Measurements from ENCODE around the gene MCC. TPM values are rescaled to one million over a fixed set of nuclear protein-coding genes. Genes with fewer than 3 reads are reported as not detected.
A peak's percentile ranks its signal among the peaks of the same experiment; 100 is the strongest.

MCC gene
- total RNA-seq, 2 donors from 2014 or later, result 7.5 to 9.9 TPM

DNA sequence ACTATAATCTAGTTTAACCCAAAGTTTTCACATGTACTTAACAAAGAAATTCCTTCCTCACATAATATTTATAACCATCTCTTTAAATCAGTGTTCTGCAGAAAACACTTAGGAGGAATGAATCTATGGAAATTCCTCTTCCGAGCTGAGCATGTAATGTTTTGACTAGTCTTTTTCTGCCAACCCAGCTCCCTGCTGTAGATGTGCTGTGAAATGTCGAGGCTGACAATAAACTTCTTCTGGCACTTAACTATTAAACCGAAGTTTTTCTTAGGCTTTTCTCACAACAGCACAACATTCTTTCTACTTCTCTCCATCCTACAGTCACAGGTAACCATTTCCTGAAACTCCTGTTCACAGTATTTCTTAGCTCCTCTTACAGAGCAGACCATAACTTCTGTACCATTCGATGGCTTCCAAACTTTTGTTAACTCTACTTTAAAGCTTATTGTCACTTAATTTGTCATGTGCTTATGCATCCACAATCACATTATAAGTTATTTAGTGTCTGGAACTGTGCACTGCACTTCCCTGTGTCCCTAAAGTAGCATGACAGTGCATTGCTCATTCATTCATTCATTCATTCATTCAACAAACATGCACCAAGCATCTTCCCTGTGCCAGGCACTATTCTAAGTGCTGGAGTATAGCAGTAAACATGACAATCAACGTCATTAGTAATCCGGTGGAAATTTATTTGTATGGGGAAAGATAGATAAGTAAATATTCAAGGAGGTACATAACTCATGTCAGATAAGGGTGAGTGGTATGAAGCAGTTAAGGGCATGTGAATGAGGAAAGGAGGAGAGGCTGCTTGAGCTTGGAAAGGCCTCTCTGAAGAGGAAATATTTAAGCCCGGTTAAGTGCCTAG is 108.1 kb downstream of the MCC start:
- H3K36me3 ChIP-seq (replicated peaks in 1 of 2; ENCODE audit: insufficient read depth in 1 of 2, low read depth in 2 of 2), result no peaks in the 10 kb centered on the region
- no peaks in the 10 kb centered on the region for H3K9me3 ChIP-seq
- intact Hi-C loops (cut with DNase I), result no loop called here
- TF ChIP-seq, protein P1, sequence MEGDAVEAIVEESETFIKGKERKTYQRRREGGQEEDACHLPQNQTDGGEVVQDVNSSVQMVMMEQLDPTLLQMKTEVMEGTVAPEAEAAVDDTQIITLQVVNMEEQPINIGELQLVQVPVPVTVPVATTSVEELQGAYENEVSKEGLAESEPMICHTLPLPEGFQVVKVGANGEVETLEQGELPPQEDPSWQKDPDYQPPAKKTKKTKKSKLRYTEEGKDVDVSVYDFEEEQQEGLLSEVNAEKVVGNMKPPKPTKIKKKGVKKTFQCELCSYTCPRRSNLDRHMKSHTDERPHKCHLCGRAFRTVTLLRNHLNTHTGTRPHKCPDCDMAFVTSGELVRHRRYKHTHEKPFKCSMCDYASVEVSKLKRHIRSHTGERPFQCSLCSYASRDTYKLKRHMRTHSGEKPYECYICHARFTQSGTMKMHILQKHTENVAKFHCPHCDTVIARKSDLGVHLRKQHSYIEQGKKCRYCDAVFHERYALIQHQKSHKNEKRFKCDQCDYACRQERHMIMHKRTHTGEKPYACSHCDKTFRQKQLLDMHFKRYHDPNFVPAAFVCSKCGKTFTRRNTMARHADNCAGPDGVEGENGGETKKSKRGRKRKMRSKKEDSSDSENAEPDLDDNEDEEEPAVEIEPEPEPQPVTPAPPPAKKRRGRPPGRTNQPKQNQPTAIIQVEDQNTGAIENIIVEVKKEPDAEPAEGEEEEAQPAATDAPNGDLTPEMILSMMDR (IDR thresholded peaks at IDR 0.05), result no peak
- no peak for TF ChIP-seq POLR2A (IDR thresholded peaks at IDR 0.05)
- DNase-seq, result no peak
- WGBS, 2 donors, result 34 to 37% methylated on average over 7 of the region's 7 CpGs
- no peak overlapping the region for H3K4me3 ChIP-seq
- H3K27me3 ChIP-seq, result no peaks in the 10 kb centered on the region
- ATAC-seq, result no peak
- H3K4me1 ChIP-seq, result peaks cover 3% of the 10 kb centered on the region
- no peak overlapping the region for H3K27ac ChIP-seq

DNA sequence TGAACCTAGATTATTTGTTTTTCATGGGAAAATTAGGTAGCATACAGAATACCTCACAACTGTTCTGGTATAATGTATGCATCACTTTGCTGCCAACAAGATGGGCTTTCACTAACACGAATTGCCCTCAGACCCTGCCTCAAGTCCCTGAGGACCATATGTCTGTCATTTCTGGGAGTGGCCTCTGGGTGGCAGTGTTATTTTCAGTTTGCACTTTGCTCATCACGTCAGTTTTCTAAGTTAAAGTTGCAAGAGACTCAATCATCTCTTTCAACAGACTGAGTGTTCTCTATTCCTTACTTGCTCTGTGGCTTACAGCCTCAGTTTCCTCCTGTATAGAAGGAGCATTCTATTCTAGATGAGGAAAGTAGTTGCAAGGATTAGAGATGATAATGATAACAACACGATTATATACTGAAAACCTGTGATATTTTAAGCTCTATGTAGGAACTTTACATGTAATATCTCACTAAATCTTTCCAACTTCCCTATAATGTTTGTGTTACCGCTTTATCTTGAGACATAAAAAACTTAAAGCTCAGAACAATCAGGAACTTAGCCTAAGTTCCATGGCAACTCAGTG is 109.2 kb downstream of the MCC start:
- Histone ChIP-seq H3K4me1 (peaks cover 3% of the 10 kb centered on the region), H3K36me3 (replicated peaks in 1 of 2; ENCODE audit: insufficient read depth in 1 of 2, low read depth in 2 of 2) (no peaks in the 10 kb centered on the region), H3K27ac (no peak overlapping the region), H3K4me3 (no peak overlapping the region), H3K9me3 (no peaks in the 10 kb centered on the region), H3K27me3 (no peaks in the 10 kb centered on the region)
- intact Hi-C loops (cut with DNase I), result no loop called here
- no peak for TF ChIP-seq POLR2A (IDR thresholded peaks at IDR 0.05)
- TF ChIP-seq, protein P1 (IDR thresholded peaks at IDR 0.05), result peak; percentile 33 to 65 (median 63)
- 13 to 15% methylated on average over 4 of the region's 4 CpGs for WGBS, 2 donors
- ATAC-seq, result peak; percentile 42
- DNase-seq, result peak; percentile 38 to 65 (median 53)

DNA sequence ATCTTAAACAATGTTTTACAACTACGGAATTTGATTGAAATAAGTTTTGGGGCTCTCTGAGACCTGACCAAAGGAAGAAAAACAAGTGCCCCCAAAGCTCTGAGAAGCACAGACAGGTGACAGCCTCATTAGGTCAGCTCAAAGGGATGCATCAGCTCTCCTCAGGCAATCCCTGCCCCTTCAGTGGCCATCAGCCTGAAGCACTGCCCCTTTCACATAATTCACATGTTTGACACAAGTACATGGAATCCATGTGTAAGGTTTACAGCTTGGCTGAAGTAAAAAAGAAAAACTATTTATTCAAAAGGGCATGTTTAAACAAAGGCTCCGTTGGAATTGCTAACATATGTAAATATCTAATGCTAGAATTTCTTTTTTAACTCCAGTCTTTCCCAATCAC is 109.7 kb downstream of the MCC start:
- Histone ChIP-seq H3K36me3 (replicated peaks in 1 of 2; ENCODE audit: insufficient read depth in 1 of 2, low read depth in 2 of 2) (no peaks in the 10 kb centered on the region), H3K4me1 (peaks cover 3% of the 10 kb centered on the region), H3K9me3 (no peaks in the 10 kb centered on the region), H3K27me3 (no peaks in the 10 kb centered on the region), H3K4me3 (no peak overlapping the region), H3K27ac (no peak overlapping the region)
- intact Hi-C loops (cut with DNase I), result no loop called here
- DNase-seq (no peak), ATAC-seq (no peak)
- no peak for TF ChIP-seq POLR2A (IDR thresholded peaks at IDR 0.05)
- TF ChIP-seq, protein P1 (IDR thresholded peaks at IDR 0.05), result no peak
- WGBS, 2 donors, result 41 to 42% methylated on average over 2 of the region's 2 CpGs

DNA sequence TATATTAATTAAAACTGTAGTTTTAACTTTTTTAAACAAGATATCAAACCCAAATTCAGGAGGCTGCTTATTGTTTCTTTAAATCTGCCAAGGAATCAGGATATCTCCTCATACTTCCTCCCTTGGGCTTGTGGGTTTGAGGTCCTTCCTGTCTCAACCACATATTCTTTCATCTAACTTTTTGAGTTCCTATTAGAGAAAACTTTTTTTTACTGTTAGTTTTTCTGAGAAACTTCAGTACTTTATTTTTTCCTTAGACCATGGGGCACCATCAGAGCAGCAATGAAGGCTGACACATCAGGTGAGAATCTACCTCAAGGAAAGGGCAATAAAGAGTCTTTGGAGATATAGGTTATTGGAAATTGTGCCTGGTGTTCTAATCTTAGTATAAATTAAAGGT is 110.2 kb downstream of the MCC start:
- intact Hi-C loops (cut with DNase I), result no loop called here

More for the DNA sequence above, 110.2 kb downstream of the MCC start:
- Histone ChIP-seq H3K27me3 (no peaks in the 10 kb centered on the region), H3K9me3 (no peaks in the 10 kb centered on the region), H3K27ac (no peak overlapping the region), H3K4me3 (no peak overlapping the region), H3K4me1 (peaks cover 3% of the 10 kb centered on the region), H3K36me3 (replicated peaks in 1 of 2; ENCODE audit: insufficient read depth in 1 of 2, low read depth in 2 of 2) (no peaks in the 10 kb centered on the region)
- no peak for DNase-seq
- no peak for TF ChIP-seq POLR2A (IDR thresholded peaks at IDR 0.05)
- TF ChIP-seq, protein P1 (IDR thresholded peaks at IDR 0.05), result no peak
- no peak for ATAC-seq
